ENCODE results near the gene MCEMP1.

DNA sequence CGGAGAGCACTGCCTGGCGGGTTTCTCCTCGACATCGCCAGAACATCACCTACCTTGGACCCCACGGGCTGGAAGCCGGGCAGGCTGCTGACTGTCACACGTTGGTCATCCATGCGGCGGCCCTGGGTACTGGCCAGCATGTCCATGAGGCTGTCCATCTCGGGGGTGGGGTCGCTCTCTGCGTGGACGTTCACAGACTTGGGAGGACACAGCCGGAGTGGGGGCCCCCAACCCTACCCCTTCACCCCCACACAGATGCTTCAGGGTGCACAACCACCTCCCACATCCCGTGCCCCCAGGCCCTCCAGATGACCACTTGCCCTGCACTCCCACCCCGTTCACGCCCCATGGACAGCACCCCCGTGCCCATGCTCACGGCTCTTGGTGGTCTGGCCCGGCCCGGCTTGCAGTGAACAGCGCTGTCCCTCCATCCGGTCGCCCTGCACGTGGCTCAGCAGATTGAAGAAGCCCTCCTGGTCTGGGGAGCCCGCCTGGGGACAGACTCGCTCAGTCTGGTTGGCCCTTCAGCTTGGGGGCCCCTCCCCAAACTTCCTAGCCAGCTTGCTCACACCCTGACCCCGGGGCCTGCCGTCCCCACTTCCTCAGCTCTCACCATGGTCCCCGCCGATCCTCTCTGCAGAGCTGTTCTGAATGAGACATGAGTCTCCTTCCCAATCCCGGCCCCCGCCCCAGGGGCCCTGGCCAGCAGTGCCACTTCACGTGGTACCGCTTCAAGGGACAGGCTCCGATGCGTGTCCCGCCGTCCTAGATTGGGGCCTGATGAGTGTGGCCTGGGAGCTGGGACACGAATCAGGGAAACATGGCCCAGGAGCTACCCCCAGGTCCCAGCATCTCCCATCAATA is 44.3 kb upstream of the MCEMP1 start:
- TF ChIP-seq EZH2 (IDR thresholded peaks at IDR 0.05; ENCODE audit: borderline replicate concordance, low read length), result no peak
- TF ChIP-seq, protein P1, sequence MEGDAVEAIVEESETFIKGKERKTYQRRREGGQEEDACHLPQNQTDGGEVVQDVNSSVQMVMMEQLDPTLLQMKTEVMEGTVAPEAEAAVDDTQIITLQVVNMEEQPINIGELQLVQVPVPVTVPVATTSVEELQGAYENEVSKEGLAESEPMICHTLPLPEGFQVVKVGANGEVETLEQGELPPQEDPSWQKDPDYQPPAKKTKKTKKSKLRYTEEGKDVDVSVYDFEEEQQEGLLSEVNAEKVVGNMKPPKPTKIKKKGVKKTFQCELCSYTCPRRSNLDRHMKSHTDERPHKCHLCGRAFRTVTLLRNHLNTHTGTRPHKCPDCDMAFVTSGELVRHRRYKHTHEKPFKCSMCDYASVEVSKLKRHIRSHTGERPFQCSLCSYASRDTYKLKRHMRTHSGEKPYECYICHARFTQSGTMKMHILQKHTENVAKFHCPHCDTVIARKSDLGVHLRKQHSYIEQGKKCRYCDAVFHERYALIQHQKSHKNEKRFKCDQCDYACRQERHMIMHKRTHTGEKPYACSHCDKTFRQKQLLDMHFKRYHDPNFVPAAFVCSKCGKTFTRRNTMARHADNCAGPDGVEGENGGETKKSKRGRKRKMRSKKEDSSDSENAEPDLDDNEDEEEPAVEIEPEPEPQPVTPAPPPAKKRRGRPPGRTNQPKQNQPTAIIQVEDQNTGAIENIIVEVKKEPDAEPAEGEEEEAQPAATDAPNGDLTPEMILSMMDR (conservative IDR thresholded peaks at IDR 0.05 in 1 of 2, IDR thresholded peaks at IDR 0.05 in 1 of 2; ENCODE audit: extremely low read depth in 1 of 2, insufficient read depth in 1 of 2, low read depth in 1 of 2, low read length in 2 of 2), result no peak

Measured in mammary epithelial cell (primary cell).